Liver (tissue), 3 donors: Measurements from ENCODE around the gene PDE4D.

Source experiments
- RXRA ChIP-seq, 2 donors: IDR thresholded peaks; 2 replicates each; pipeline ENCODE4 v1.6.1; 2017 to 2018; ENCODE audit warnings: antibody characterized with exemption in 2 of 2, mild to moderate bottlenecking in 1 of 2
- TF ChIP-seq, protein P1 (sequence below): fragments of 150-350 bp; IDR thresholded peaks from 2 replicates; pipeline ENCODE4 v1.5.1; 2017; ENCODE audit warnings: improper control_type of control experiment, low read depth, low read length; ENCODE audit not compliant: missing input control
- donor health status: healthy.
- donor health status: healthy.

DNA sequence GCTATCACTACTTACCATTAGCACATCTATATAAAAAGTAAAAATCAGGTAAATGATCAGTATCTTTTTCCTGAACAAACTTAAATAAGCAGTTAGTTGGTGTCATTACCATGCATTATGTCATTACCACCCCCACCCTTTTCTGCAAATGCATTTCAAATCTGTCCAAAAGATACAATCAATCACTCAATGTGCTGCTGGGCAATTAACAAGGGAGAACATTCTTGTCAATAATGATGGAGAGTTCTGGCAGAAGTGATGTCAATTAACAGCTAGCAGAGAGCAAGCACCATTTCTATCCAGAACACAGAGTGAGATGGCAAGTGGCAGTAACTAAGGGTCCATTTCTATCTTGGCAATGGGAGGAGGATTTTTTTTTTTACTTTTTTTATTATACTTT lies 3.5 kb upstream of the PDE4D start:
- TF ChIP-seq, protein P1, sequence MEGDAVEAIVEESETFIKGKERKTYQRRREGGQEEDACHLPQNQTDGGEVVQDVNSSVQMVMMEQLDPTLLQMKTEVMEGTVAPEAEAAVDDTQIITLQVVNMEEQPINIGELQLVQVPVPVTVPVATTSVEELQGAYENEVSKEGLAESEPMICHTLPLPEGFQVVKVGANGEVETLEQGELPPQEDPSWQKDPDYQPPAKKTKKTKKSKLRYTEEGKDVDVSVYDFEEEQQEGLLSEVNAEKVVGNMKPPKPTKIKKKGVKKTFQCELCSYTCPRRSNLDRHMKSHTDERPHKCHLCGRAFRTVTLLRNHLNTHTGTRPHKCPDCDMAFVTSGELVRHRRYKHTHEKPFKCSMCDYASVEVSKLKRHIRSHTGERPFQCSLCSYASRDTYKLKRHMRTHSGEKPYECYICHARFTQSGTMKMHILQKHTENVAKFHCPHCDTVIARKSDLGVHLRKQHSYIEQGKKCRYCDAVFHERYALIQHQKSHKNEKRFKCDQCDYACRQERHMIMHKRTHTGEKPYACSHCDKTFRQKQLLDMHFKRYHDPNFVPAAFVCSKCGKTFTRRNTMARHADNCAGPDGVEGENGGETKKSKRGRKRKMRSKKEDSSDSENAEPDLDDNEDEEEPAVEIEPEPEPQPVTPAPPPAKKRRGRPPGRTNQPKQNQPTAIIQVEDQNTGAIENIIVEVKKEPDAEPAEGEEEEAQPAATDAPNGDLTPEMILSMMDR = no peak
- TF ChIP-seq RXRA (IDR thresholded peaks at IDR 0.05) = no peak
